Activated naive CD4-positive, alpha-beta T cell treated with anti-CD3 and anti-CD28 coated beads, Interleukin-2, amount 50 U/mL, for 24 hours (primary cell): Measurements from ENCODE around the gene CEP55.

ENCODE experiments used
- H3K27ac Mint-ChIP-seq: one replicate; pipeline ENCODE4 v1.8.0; 2021; ENCODE audit warnings: mild to moderate bottlenecking, mixed read lengths
- H3K27me3 Mint-ChIP-seq: one replicate; pipeline ENCODE4 v1.8.0; 2021; ENCODE audit warnings: mixed read lengths
- H3K36me3 Mint-ChIP-seq: one replicate; pipeline ENCODE4 v1.8.0; 2021; ENCODE audit warnings: mixed read lengths
- H3K4me1 Mint-ChIP-seq: one replicate; pipeline ENCODE4 v1.8.0; 2021; ENCODE audit warnings: mixed read lengths
- H3K4me3 Mint-ChIP-seq: one replicate; pipeline ENCODE4 v1.8.0; 2021; ENCODE audit warnings: mild to moderate bottlenecking, mixed read lengths
- H3K9me3 Mint-ChIP-seq: one replicate; pipeline ENCODE4 v1.8.0; 2021; ENCODE audit warnings: mixed read lengths

Gene CEP55

DNA sequence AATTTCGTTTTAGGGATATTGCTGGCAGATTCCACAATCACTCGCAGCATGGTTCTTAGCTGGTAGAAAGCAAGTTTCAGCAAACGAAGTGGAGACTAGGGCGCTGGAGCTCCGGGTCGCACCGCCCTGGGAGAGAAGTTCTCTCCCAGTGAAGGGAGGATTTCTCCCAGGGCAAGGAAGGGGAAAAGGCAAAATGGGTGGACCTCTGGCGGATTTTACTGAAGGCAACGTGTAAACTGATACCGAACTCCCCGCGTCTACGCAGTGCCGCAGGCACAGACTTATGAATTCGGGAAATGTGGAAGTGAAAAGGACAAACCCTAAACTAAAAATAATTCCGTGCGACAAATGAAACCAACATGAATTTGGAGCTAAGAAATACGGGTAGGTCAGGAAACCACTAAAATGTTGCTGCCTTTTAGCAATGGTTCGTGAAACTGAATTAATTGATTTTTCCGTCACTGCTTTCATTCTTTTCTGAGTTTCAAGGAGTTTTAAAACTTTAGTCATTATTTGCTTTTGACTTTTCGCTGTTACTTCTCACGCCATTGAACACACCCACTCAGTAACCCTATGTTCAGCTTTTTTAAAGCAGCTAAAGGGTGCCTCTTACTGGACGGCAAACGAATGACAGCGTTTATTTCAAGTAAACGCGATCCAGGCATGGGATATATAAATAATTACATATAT, 14.1 kb upstream of the CEP55 start, which contains the start of gene MYOF:
MYOF (minus strand) TSS at position 190 of the 690 bp plus-strand sequence; CDS start at position 50, 140 bp downstream.
- Mint-ChIP-seq H3K4me1 (peaks cover 16% of the 10 kb centered on the region), H3K27me3 (peaks cover 17% of the 10 kb centered on the region), H3K4me3 (peak within 1 kb of the TSS; percentile 96), H3K9me3 (no peaks in the 10 kb centered on the region), H3K27ac (peak within 1 kb of the TSS; percentile 98), H3K36me3 (peaks cover 1% of the 10 kb centered on the region)

DNA sequence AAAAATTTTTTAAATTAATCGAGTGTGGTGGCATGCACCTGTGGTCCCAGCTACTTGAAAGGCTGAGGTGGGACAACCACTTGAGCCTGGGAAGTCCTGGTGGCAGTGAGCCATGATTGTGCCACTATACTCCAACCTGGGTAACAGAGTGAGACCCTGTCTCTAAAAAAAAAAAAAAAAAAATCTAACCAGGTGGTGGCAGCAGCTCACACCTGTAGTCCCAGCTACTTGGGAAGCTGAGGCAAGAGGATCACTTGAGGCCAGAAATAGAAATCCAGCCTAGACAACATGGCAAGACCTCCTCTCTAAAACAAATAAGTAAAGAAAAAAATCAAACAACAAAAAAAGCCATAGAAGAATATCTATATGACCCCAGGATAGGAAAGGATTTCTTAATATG, 10.7 kb upstream of the CEP55 start:
- Mint-ChIP-seq H3K27me3 (peaks cover 17% of the 10 kb centered on the region), H3K4me3 (no peak overlapping the region), H3K27ac (no peak overlapping the region), H3K4me1 (peaks cover 16% of the 10 kb centered on the region), H3K36me3 (peaks cover 1% of the 10 kb centered on the region), H3K9me3 (no peaks in the 10 kb centered on the region)

DNA sequence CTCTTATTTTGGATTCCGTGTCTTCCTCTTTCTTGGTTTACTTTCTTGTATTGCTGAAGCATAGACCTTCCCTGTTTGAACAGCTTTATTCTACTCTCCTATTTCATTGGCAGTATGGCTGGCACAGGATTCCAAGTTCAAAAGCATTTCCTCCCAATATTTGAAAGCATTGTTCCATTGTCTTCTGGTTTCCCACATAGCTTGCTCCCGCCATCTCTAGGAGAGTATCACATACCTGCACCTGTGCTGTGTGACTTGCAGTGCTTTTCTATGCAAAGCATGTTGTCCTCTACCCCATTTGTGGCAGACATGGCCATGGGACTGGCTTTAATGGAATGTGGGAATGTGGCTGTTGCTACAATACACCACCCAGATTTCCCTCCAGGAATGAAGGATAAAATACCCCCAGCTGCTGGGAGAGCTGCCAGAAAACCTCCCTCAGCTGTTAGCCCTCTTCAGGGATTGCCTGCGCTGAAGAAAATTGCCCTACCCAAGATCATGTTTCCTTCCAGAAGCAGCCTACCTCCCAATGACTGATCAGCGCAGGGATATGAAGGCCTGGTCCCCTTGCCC, 7.4 kb upstream of the CEP55 start:
- Mint-ChIP-seq H3K27ac (no peak overlapping the region), H3K4me1 (no peaks in the 10 kb centered on the region), H3K27me3 (peaks cover 5% of the 10 kb centered on the region), H3K9me3 (no peaks in the 10 kb centered on the region), H3K4me3 (no peak overlapping the region), H3K36me3 (no peaks in the 10 kb centered on the region)

DNA sequence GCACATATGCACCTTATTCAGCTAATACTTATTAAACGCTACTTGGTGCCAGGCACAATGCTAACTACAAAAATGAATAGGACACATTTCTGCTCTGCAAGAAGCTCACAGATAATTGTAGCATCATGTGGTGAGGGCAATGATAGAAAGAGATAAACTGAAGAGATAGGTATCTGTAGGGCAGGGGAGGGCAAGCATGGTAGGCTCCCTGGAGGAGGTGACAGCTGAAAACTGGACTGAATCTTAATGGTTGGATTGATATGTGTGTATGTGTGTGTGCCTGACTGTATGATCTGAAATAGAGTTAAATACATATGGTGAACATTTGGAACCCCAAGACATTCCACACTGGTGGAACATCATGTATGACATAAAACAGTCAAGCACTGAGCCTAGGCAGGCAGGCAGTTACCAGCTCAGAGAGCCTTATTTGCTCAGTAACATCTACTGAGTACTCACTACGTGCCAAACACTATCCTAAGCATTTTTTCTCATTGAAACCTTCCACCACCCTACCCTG, 4.8 kb upstream of the CEP55 start:
- no peak overlapping the region for H3K4me3 Mint-ChIP-seq
- H3K27ac Mint-ChIP-seq, result peak overlapping the region; percentile 9
- H3K27me3 Mint-ChIP-seq, result no peaks in the 10 kb centered on the region
- H3K36me3 Mint-ChIP-seq, result no peaks in the 10 kb centered on the region
- H3K4me1 Mint-ChIP-seq, result peaks cover 6% of the 10 kb centered on the region
- no peaks in the 10 kb centered on the region for H3K9me3 Mint-ChIP-seq

DNA sequence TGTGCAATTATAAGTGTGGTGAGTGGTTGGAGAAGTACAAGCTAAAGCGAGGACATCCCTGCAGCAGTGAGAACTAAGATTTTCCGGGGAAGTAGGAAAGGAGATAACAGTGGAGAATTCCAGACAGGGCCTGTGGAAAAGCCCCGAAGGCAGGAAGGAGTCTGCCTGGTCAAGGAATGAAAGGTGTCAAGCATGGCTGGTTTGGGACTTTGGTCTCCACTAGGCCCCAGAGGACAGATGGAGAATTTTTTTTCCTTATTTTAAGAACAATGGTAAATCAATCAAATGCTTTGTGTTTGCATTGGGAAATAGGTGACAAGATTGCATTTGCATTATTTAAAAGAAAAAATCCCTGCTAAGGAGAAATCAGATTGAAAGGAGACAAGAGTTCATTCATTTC, 3.2 kb upstream of the CEP55 start:
- Mint-ChIP-seq H3K4me1 (peaks cover 16% of the 10 kb centered on the region), H3K9me3 (no peaks in the 10 kb centered on the region), H3K27me3 (no peaks in the 10 kb centered on the region), H3K4me3 (no peak overlapping the region), H3K36me3 (no peaks in the 10 kb centered on the region), H3K27ac (no peak overlapping the region)

DNA sequence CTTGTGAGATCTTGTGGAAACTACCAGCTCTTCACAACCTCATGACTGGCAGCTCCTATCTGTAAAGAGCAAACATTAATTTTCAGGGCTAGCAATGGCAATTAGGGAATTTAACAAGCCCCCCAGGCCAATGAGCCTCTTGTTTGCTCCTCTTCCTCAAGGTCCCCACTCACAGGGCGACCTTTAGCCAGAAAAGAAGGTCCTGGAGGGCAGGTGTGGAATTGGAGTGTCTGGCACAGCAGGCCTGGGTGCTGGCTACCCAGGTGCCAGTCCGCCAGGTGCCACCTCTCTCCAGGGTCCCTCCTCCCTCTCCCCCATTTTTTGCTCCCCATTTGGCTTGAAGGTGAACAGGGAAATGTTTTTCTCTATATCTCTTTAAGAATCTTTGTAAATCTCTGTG, 1.9 kb upstream of the CEP55 start:
- Mint-ChIP-seq H3K4me1 (peaks cover 17% of the 10 kb centered on the region), H3K27me3 (no peaks in the 10 kb centered on the region), H3K9me3 (no peaks in the 10 kb centered on the region), H3K36me3 (no peaks in the 10 kb centered on the region), H3K4me3 (no peak overlapping the region), H3K27ac (no peak overlapping the region)

DNA sequence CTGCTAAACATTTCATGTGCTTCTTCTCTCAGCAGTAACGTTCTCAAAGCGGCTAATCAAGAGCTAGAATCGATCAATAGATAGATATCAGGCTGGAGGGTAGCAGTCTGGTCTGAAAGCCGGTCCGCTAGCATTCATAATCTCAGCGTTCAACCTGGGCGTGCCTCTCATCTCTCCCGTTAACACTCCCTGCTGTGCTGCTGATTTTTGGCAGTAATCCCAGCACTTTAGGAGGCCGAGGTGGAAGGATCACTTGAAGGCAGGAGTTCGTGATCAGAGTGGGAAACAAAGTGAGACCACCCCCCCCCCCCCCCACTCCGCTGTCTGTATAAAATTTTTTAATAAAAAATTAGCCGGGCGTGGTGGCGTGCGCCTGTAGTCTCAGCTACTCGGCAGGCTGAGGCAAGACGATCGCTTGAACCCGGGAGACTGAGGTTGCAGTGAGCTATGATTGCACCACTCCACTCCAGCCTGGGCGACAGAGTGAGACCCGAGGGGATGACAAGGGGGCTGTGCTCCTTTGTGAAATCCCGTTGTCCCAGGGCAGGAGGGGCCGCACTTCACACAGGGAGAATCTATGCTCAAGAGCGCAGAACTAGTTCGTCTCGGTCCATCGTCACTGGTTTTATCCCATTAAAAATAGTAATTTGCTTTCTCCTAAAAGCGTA, 624 bp upstream of the CEP55 start:
- H3K4me1 Mint-ChIP-seq, result peaks cover 17% of the 10 kb centered on the region
- no peaks in the 10 kb centered on the region for H3K36me3 Mint-ChIP-seq
- H3K27ac Mint-ChIP-seq, result no peak overlapping the region
- no peaks in the 10 kb centered on the region for H3K9me3 Mint-ChIP-seq
- no peaks in the 10 kb centered on the region for H3K27me3 Mint-ChIP-seq
- H3K4me3 Mint-ChIP-seq, result peak overlapping the region; percentile 93

DNA sequence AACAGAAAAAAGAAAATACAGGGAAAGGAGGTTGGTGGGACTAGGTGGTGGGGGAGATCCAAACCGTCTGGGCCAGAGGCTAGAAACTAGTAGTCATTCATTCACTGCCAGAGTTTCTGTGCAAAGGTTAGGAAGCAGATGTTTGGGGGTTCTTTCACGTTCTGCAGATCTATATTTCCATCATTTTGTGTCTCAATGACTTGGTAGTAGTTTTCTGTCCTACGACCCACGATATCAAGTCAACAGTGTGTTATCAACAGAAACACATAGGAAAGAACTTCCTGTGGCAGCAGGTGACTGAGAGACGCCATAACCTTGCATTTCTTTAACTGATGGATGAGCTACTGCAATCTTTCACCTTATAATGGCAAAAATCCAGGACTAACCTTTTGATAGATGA, 1.8 kb downstream of the CEP55 start:
- Mint-ChIP-seq H3K27ac (no peak overlapping the region), H3K36me3 (no peaks in the 10 kb centered on the region), H3K9me3 (no peaks in the 10 kb centered on the region), H3K4me3 (peak overlapping the region; percentile 12), H3K4me1 (peaks cover 17% of the 10 kb centered on the region), H3K27me3 (no peaks in the 10 kb centered on the region)

DNA sequence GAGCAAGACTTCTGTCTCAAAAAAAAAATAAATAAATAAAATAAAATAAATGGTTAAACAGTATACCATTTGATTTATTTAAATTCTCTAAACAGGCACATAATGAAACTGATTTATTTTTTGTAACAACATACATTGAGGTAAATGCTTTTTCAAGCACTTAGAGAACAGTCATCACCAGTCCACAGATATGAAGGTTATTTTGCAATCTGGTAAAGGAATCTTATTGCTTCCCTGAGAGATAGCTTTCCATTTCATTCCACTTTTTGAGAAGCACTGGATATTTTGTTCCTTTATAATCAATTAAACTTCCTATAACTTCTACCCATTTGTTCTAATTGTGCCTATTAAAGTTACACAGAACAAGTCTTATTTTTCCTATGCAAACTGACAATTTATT, 5.2 kb downstream of the CEP55 start:
- Mint-ChIP-seq H3K27me3 (no peaks in the 10 kb centered on the region), H3K4me3 (no peak overlapping the region), H3K27ac (no peak overlapping the region), H3K36me3 (no peaks in the 10 kb centered on the region), H3K9me3 (no peaks in the 10 kb centered on the region), H3K4me1 (peaks cover 11% of the 10 kb centered on the region)

DNA sequence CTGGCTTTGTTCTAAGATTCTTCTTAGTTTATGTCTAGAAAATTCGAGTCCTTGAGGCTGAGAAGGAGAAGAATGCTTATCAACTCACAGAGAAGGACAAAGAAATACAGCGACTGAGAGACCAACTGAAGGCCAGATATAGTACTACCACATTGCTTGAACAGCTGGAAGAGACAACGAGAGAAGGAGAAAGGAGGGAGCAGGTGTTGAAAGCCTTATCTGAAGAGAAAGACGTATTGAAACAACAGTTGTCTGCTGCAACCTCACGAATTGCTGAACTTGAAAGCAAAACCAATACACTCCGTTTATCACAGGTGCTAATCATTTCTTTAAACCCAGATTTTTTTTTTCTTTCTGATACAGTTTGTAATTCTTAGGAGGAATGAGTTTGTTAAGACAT, 6.7 kb downstream of the CEP55 start:
- H3K27ac Mint-ChIP-seq, result no peak overlapping the region

DNA sequence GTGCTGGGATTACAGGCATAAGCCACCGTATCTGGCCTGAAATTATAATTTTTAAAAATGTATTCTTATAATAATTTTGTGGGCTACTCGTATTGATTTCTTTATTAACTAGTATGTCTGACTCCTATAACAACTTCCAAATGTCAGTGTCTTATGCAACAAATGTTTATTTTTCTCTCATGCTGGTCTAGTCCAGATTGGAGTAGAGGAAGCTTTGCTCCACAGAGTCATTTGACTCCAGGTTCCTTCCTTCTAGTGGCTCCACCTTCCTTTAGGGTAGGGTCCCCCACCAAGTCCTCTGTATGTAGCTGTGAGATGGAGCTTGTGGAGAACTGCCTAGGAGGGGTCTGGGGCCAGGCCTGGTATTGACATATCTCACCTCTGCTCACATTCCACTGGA, 8.7 kb downstream of the CEP55 start:
- no peaks in the 10 kb centered on the region for H3K9me3 Mint-ChIP-seq
- H3K4me1 Mint-ChIP-seq, result no peaks in the 10 kb centered on the region
- no peak overlapping the region for H3K4me3 Mint-ChIP-seq
- H3K27me3 Mint-ChIP-seq, result no peaks in the 10 kb centered on the region
- no peak overlapping the region for H3K27ac Mint-ChIP-seq
- H3K36me3 Mint-ChIP-seq, result no peaks in the 10 kb centered on the region

More for the DNA sequence above, 6.7 kb downstream of the CEP55 start:
- H3K9me3 Mint-ChIP-seq, result no peaks in the 10 kb centered on the region
- no peaks in the 10 kb centered on the region for H3K27me3 Mint-ChIP-seq
- peaks cover 2% of the 10 kb centered on the region for H3K4me1 Mint-ChIP-seq
- no peak overlapping the region for H3K4me3 Mint-ChIP-seq
- H3K36me3 Mint-ChIP-seq, result no peaks in the 10 kb centered on the region

DNA sequence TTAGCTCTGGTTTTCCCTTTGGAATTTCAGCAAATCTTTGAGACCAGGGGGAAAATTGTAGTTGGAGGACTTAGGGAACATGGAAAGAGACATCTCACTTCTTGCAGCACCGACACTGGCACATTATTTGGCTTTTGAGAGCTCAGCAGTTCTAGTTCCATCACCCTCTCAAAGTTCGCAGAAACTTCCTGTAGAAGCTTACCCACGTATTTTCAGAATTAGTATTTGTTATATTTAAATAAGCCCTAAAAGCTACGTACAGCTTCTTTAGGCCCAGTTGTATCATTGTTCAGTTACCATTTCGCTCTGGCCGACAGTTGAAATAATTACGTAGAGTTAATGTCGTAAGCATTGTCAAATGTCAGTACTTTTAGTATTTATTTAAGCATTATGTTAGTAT, 13.4 kb downstream of the CEP55 start:
- H3K4me1 Mint-ChIP-seq, result no peaks in the 10 kb centered on the region
- no peak overlapping the region for H3K4me3 Mint-ChIP-seq
- H3K36me3 Mint-ChIP-seq, result no peaks in the 10 kb centered on the region
- H3K27me3 Mint-ChIP-seq, result no peaks in the 10 kb centered on the region
- H3K9me3 Mint-ChIP-seq, result no peaks in the 10 kb centered on the region
- no peak overlapping the region for H3K27ac Mint-ChIP-seq

DNA sequence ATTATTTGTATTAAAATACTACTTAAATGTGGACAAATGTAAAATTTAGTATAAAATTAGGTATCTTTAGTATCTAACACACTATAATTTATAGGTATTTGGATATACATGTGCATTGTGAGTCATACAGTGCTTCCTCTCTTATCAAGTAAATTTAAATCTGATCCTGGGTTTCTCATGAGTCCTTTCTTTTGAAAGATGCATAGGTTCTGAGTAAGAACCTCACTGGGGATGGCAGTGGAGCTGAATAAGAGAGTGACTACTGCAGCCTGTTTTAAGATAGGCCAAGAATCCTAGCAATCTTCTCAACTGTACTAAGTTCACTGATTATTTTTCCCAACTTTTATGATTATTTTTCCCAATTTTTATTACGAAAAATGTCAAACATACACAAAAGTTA, 16.2 kb downstream of the CEP55 start:
- Mint-ChIP-seq H3K36me3 (no peaks in the 10 kb centered on the region), H3K4me1 (no peaks in the 10 kb centered on the region), H3K4me3 (no peak overlapping the region), H3K9me3 (no peaks in the 10 kb centered on the region), H3K27me3 (no peaks in the 10 kb centered on the region), H3K27ac (no peak overlapping the region)

DNA sequence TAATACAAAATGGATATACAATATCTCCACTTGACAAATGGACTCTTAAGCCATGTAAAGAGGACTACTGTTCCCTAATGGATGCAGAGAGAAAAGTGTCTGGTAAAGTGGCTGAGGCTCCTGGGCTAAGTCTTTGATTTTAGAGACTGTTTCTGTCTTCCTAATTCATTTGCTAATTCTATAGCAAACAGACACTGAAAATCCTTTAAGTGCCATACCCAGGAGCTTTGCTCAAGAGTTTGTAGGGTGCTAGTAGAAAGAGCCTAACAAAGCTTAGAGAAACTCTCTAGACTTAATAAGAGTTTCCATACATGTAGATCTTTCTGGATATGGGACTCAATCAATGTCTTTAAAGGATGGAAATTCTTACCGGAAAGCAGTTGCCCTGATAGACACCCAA, 16.7 kb downstream of the CEP55 start:
- no peak overlapping the region for H3K4me3 Mint-ChIP-seq
- H3K9me3 Mint-ChIP-seq, result no peaks in the 10 kb centered on the region
- H3K27ac Mint-ChIP-seq, result no peak overlapping the region
- no peaks in the 10 kb centered on the region for H3K36me3 Mint-ChIP-seq
- no peaks in the 10 kb centered on the region for H3K4me1 Mint-ChIP-seq
- no peaks in the 10 kb centered on the region for H3K27me3 Mint-ChIP-seq

DNA sequence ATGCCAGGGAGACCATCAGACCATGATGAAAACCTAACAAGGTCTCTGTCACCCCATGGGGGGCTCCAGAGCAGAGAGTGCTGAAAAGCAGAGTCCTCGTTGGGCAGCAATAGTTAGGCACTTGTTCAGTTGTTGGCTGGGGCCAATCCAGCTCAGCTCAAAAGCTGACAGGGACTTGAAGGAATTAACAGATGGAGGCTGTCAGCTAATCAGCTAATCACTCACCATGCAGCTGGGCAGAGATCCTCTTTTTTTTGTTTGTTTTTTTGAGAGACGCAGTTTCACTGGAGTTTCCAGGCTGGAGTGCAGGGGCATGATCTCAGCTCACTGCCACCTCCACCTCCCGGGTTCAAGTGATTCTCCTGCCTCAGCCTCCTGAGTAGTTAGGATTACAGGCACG, 18.1 kb downstream of the CEP55 start:
- H3K9me3 Mint-ChIP-seq, result no peaks in the 10 kb centered on the region
- no peaks in the 10 kb centered on the region for H3K27me3 Mint-ChIP-seq
- H3K4me1 Mint-ChIP-seq, result no peaks in the 10 kb centered on the region
- no peaks in the 10 kb centered on the region for H3K36me3 Mint-ChIP-seq
- no peak overlapping the region for H3K4me3 Mint-ChIP-seq
- H3K27ac Mint-ChIP-seq, result no peak overlapping the region
